GM18511 (cell line): Measurements from ENCODE around the gene FRYL.
"Not testable (repeated sequence)": the region's sequence is repeated elsewhere in the genome, so short reads cannot be mapped to it uniquely, and the experiment has no call there.

Experiments
- ATAC-seq: cut with Tn5 transposase; IDR thresholded peaks from one replicate; pipeline ENCODE4 v1.9.1; 2021; ENCODE audit warnings: mild to moderate bottlenecking, moderate library complexity; ENCODE audit not compliant: unreplicated experiment

Gene FRYL

DNA sequence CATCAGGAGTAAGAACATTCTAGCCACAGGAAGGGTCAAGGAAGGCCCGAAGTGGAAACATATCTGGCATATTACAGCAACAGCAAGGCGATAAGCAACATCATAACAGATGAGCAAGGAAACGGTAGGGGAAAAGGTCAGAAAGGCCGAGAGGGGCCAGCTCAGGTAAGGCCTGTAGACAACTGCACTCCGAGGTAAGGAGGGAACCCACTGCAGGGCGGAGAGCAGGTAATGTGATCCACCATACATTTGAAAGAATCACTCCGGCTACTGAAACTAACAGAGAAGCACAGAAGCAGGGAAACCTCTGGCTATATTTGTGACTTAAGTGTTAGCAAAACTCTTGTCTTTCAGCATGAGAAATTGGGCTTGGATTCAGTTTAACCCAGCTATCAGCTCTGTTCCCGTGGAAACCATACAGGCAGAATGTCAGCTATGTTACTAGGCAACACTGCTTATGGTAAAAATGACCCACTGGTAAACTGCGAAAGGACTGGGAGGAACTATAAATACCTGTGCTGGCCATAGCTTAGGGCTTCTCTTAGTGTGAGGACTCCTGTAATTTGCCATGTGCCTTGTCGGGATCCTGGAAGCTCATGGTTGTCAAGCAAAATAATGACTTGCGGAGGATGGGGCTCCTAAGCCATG, 31.0 kb downstream of the FRYL start:
- no peak for ATAC-seq

DNA sequence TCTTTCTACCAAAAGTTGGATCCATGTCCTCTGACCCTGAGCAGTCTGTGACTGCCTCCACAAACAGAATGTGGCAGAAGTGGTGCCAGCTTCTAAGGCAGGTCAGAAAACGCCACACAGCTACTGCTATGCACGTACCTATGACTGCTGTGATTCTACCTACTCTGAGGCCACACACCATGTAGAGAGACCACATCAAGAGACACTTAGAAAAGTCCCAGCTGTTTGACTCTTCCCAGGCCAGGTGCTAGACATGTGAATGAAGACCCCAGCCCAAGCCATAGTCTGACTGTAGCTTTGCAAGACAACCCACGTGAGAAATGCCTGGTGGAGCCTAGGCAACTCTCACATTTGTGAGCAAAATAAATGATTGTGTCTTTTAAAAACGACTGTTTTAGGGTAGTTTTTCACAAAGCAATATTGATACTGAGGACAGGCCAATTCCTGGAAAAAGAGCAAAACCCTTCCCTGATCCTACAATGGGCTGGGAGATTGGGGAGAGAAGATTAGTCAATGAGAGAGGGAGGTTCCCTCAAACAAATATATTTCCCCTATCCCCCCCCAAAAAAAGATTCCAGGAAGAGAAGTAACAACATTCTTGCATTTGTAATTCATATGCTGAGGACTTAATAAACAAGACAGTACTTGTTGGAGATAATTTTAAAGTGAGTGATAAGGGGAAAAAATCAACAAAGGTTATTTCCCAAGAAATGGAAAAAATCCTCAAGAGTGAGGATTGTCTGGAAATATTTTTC, 33.3 kb downstream of the FRYL start:
- ATAC-seq, result no peak

DNA sequence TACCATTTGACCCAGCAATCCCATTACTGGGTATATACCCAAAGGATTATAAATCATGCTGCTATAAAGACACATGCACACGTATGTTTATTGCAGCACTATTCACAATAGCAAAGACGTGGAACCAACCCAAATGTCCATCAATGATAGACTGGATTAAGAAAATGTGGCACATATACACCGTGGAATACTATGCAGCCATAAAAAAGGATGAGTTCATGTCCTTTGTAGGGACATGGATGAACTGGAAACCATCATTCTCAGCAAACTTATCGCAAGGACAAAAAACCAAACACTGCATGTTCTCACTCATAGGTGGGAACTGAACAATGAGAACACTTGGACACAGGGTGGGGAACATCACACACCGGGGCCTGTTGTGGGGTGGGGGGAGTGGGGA, 34.9 kb downstream of the FRYL start:
- not testable (repeated sequence) for ATAC-seq

DNA sequence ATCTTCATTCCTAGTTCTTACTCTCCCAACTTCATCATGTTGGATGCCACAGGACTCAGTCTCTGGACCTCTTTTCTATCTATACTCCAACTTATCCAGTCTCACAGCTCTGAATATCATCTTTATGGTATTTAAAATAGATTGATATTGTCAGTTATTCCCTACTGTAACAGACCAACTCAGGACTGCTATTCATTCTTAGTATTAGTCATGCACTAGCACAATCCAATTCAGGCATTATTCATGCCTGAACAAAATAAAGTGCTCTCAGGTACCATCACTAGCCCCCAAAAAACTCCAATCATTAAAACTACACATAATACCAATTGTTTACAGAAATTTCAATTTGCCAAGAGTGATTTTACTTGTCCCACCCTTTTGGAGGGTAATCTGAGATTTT, 37.7 kb downstream of the FRYL start:
- no peak for ATAC-seq

DNA sequence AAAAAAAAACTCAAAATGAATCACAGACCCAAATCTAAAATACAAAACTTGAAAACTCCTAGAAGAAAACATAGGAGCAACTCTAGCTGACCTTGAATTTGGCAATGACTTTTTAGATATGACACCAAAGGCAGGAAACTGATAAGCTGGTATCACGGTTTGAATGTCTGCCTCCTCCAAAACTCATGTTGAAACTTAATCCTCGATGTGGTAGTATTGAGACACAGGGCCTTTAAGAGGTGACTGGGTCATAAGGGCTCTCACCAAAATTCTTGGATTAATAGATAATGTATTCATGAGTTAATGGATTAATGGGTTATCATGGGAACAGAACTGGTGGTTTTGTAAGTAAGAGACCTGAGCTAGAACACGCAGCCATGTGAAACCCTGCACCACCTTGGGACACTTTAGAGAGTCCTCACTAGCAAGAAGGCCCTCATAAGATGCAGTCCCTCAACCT, 40.5 kb downstream of the FRYL start:
- peak; percentile 76 for ATAC-seq

DNA sequence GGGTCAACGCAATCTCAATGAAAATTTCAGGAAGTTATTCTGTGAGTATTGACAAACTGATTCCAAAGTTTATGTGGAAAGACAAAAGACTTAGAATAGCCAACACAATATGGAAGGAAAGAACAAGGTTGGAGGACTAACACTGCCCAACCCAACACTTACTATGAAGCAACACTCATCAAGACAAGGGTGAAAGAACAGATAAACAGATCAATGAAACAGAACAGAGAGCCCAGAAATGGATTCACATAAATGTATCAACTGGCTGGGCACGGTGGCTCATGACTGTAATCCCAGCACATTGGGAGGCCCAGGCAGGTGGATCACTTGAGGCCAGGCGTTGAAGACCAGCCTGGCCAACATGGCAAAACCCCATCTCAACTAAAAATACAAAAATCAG, 41.2 kb downstream of the FRYL start:
- no peak for ATAC-seq

DNA sequence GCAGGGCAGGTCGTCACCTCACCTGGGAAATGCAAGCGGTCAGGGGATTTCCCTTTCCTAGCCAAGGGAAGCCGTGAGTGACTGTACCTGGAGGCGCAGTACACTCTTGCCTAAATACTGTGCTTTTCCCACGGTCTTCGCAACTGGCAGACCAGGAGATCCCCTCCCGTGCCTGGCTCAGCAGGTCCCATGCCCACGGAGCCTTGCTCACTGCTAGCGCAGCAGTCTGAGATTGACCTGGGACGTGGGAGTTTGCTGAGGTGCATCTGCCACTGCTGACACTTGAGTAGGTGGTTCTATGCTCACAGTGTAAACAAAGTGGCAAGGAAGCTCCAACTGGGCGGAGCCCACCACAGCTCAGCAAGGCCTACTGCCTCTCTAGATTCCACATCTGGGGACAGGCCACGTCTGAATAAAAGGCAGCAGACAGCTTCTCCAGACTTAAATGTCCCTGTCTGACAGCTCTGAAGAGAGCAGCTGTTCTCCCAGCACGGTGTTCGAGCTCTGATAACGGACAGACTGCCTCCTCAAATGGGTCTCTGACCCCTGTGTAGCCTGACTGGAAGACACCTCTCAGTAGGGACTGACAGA, 51.1 kb downstream of the FRYL start:
- ATAC-seq, result not testable (repeated sequence)

DNA sequence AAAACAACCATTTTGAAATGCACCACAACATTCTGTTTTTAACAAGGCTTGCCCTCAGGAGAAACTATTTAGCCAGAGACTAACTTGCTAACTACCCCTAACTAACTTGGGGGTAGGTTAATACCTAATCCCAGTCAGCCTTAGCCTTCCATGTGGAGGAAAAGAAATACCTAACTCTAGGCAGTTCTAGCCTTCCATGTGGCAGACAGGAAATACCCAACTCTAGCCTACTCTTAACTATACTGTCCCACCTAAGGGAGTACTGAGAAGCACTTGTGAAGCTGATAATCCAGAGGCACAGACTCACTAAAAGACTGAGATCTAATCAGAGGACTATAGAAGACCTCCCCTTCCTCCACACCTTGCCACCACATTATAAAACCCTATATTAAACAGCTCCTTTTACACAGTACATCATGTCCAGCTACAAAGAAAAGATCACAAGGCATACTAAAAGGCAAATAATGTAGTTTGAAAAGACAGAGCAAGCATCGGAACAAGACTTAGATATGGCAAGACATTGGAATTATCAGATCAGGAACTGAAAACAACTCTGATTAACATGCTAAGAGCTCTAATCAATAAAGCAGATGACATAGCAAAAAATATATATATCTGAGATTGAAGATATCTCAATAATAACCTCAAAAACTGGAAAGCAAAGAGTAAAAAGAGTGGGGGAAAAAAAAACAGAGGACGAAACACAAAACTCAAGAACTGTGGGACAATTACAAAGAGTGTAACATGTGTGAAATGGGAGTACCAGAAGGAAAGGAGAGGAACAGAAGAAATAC, 52.2 kb downstream of the FRYL start:
- ATAC-seq, result peak; percentile 48

DNA sequence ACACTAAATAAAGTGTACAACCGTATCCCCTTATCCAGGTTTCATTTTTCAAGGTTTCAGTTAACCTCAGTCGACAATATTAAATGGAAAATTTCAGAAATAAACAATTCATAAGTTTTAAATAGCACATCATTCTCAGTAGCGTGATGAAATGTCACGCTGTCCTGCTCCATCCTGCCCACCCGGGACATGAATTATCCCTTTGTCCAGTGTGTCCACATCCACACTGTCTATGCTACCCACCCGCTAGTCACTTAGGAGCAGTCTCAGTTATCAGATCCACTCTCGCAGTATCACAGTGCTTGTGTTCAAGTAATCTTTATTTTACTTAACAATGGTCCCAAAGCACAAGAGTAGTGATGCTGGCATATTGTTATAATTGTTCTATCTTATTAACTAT, 54.7 kb downstream of the FRYL start:
- no peak for ATAC-seq

DNA sequence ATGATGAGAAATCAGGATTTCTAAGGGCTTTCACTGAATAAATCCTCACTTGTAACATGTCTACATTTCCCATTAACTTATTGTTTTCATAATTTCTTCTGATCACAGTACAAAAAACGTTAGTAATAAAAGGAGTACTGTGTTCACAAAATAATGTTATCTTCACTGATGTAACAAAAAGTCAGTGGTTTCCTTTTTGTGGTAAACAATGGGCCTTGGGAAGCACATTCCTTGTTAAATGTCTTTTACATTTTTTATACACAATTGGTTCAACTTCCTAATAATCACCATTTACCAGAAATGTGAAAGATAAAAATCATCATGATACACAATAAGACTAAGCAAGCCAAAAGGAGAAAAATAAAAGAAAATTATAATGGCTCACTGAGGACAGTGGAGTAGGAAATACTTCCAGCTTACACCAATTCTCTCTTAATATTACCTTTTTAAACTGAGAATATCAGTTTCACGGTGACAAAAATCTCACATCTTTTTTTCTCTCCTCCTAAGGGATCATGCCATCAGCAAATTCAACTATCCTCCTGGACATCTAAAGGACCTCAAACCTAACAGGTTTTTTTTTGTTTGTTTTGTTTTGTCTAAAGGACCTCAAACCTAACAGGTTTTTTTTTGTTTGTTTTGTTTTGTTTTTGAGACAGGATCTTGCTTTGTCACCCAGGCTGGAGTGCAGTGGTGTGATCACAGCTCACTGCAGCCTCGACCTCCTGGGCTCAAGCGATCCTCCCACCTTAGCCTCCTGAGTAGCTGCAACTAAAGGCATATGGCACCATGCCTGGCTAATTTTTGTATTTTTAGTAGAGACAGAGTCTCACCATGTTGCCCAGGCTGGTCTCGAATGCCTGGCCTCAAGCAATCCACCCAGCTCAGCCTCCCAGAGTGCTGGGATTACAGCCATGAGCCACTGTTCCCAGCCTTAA, 57.3 kb downstream of the FRYL start:
- no peak for ATAC-seq

DNA sequence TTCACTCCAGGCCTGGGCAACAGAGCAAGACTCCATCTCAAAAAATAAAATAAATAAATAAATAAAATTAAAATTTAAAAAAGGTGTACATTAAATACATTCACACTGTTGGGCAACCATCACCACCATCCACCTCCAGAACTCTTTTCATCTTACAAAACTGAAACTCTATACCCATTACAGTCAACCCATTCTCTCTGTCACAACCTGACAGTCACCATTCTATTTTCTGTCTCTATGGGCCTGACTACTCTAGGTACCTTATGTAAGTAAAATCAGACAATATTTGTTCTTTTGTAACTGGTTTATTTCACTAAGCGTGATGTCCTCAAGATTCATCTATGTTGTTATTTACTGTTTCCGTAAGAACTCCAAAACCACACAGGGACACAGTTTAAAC, 59.6 kb downstream of the FRYL start:
- no peak for ATAC-seq

DNA sequence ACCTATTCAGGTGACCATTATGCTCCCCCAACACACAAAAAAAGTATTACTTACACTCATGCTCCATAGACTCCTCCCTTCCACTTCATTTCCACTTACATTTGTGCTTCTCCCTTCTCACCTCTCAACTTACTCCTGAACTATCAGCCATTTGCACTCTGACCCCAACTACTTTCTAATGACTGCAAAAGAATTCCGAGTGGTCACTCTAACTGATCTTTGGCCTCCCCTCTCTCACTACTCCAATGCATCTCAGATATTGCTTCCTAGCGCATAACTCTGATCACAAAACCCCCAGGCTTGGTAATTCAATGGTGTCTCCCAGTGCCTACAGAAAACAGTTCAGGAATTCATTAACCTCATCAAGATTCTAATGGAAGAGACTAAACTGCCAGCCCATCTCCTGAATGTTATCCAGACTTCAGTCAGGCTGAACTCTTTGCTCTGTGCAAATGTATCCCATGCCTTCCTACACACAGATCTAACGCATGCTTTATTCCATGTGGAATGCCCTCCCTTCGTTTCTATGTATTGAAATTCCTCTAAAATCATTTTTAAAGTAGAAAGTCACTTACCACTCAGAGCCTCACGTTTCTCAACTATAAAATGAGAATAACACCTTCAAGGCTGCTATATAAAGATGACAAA, 61.1 kb downstream of the FRYL start:
- ATAC-seq, result no peak

DNA sequence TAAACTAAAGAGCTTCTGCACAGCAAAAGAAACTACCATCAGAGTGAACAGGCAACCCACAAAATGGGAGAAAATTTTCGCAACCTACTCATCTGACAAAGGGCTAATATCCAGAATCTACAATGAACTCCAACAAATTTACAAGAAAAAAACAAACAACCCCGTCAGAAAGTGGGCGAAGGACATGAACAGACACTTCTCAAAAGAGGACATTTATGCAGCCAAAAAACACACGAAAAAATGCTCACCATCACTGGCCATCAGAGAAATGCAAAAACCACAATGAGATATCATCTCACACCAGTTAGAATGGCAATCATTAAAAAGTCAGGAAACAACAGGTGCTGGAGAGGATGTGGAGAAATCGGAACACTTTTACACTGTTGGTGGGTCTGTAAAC, 63.8 kb downstream of the FRYL start:
- ATAC-seq, result not testable (repeated sequence)

DNA sequence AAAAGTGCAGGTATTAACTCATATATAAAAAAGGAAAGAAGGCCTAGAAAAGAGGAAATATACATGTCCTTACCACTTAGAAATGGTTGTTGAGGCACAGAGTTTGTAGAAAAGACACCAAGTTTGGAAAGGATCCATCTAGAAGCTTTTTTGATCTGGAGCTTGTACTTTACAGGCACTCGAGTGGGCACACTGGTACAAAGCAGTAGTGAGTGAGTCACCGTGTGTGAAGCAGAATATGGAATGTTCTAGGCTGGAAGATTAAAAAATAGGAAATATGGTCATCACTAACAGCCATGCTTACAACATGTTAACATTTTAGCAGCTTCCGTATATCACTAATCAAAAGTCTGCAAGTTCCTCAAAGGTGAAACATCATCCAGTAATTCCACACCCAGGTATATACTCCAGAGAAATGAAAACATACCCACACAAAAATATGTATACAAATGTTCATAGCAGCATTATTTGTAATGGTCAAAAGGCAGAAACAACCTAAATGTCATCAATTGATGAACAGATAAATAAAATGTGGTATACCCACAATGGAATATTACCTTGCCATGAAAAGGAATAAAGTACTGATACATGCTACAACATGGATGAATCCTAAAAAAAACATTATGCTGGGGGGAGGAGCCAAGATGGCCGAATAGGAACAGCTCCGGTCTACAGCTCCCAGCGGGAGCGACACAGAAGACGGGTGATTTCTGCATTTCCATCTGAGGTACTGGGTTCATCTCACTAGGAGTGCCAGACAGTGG, 69.5 kb downstream of the FRYL start:
- ATAC-seq, result no peak

DNA sequence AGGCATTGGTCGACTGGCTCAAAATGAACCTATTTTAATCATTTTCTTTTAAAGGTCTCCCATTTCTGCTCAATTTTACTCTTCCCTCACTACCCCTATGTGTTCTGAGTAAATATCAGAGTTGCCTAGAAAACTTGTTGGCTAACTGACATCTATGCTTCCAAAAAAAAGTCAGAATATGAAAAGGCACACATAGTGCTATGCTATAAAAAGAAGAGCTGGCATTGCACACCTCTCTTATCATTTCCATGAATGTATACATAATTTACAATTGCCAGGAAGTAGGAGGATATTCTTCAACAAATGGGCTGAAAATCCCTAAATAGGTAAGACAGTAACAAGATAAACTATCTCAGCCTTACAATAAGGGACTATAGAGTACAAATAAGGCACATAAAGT, 70.2 kb downstream of the FRYL start:
- no peak for ATAC-seq

DNA sequence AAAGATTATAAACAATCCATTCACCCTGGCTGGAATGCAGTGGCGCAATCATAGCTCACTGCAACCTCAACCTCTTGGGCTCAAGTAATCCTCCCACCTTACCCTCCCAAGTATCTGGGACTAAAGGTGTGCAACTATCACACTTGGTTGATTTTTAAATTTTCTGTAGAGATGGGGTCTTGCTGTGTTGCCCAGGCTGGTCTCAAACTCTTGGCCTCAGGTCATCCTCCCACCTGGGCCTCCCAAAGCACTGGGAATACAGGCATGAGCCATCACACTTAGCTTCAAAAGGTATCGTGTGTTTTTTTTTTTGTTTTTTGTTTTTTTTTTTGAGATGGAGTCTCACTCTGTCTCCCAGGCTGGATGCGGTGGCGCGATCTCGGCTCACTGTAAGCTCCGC, 71.5 kb downstream of the FRYL start:
- ATAC-seq, result no peak

DNA sequence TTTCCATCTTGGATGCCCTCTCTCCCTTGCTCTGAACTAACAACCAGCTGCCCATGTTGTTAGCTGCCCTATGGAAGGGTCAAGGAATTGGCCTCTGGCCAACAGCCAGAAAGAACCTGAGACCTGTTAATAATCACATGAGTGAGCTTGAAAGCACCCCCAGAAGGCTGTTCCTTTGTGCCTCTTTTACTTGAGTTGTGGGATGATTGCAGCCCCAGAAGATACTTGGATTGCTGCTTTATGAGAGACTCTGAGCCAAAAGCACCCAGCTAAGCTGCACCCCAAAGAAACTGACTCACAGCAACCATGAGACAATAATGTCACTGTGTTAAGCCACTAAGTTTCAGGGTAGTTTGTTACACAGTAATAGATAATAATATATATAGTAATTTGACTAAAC, 73.3 kb downstream of the FRYL start:
- peak; percentile 67 for ATAC-seq

DNA sequence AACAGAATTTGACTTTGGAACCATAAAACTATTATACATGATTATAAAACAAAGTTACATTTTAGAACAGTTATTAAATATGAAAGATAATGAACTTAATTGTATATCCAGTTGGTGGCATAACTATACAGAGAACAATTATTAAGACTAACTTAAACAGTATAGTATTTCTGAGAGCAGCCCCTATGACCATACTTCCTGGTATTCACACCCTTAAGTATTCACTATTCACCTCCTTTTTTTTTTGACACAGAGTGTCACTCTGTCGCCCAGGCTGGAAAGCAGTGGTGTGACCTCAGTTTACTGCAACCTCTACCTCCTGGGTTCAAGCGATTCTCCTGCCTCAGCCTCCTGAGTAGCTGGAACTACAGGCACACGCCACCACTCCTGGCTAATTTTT, 74.5 kb downstream of the FRYL start:
- no peak for ATAC-seq
